ENCODE results near the gene CRACDL. TPM values are rescaled to one million over a fixed set of nuclear protein-coding genes. Genes with fewer than 3 reads are reported as not detected.

Gene CRACDL
- total and polyA plus RNA-seq, 12 donors: 1.2 to 7.9 (median 3.2) TPM

GRCh38 chr2:98827625-98828368, 108.2 kb downstream of the CRACDL start:
- WGBS, 2 donors: 87% methylated on average over 11 of the region's 11 CpGs
- TF ChIP-seq, protein P1, sequence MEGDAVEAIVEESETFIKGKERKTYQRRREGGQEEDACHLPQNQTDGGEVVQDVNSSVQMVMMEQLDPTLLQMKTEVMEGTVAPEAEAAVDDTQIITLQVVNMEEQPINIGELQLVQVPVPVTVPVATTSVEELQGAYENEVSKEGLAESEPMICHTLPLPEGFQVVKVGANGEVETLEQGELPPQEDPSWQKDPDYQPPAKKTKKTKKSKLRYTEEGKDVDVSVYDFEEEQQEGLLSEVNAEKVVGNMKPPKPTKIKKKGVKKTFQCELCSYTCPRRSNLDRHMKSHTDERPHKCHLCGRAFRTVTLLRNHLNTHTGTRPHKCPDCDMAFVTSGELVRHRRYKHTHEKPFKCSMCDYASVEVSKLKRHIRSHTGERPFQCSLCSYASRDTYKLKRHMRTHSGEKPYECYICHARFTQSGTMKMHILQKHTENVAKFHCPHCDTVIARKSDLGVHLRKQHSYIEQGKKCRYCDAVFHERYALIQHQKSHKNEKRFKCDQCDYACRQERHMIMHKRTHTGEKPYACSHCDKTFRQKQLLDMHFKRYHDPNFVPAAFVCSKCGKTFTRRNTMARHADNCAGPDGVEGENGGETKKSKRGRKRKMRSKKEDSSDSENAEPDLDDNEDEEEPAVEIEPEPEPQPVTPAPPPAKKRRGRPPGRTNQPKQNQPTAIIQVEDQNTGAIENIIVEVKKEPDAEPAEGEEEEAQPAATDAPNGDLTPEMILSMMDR (IDR thresholded peaks at IDR 0.05): no peak
- peaks cover 6 to 57% (median 33%) of the 10 kb centered on the region in 9 donors for H3K4me1 ChIP-seq
- intact Hi-C loops (cut with DNase I): loop anchor here in 1 of 10 donors (5.0 kb wide), 1 partner anchor 95 kb away; the partner anchor contains the start of gene MGAT4A
- ATAC-seq: no peak
- DNase-seq: no peak
- no peaks in the 10 kb centered on the region for H3K36me3 ChIP-seq
- H3K9me3 ChIP-seq: no peaks in the 10 kb centered on the region
- H3K4me3 ChIP-seq: no peak overlapping the region
- H3K27ac ChIP-seq: no peak overlapping the region
- peaks cover 0 to 5% (median 0%) of the 10 kb centered on the region in 7 donors for H3K27me3 ChIP-seq

DNA sequence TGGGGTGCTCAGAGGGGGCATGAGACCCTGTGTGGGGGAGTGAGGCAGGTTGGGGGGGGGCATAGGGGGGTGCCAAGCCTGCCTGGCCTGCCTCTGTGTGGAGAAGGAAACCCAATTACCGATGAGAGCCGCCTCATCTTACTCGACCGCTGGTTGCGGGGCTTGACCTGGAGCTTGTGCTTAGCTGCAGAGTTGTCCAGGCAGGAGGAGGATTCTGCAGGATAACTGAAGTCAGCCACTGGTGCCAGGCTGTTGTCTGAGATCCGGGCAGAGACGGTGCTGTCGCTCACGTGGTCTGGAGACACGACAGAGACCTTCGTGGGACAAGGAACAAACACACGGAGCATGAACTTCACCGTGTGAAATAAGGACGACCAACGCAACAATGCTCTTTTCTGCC, 109.2 kb downstream of the CRACDL start:
- intact Hi-C loops (cut with DNase I): loop anchor here in 1 of 10 donors (5.0 kb wide), 1 partner anchor 95 kb away; the partner anchor contains the start of gene MGAT4A
- TF ChIP-seq, protein P1 (IDR thresholded peaks at IDR 0.05): no peak
- Histone ChIP-seq H3K4me3 (no peak overlapping the region), H3K4me1 (peaks cover 6 to 55% (median 29%) of the 10 kb centered on the region in 9 donors), H3K27me3 (peaks cover 0 to 13% (median 4%) of the 10 kb centered on the region in 7 donors), H3K27ac (no peak overlapping the region), H3K9me3 (no peaks in the 10 kb centered on the region), H3K36me3 (no peaks in the 10 kb centered on the region)
- WGBS, 2 donors: 93% methylated on average over 15 of the region's 15 CpGs
- ATAC-seq (no peak), DNase-seq (no peak)

DNA sequence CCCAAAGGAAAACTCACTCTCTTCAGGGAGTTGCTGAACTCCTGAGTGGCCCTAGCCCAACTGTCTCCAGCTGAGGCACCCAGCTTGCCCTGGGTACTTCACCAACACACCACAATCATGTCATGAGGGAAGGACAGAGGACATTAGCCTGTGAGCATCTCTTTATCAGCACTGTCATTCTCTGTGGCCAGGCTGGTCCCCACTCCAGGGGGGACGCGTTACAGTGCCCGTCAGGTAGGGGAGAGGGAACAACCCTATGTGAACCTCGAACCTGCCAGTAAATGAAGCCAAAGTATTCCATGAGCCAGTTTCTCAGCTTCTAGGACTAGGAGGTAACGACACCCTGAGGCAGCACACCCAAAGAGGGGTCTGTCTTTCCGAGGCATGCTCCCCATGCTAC, 110.2 kb downstream of the CRACDL start:
- Histone ChIP-seq H3K4me1 (peaks cover 6 to 55% (median 29%) of the 10 kb centered on the region in 9 donors), H3K27me3 (peaks cover 0 to 17% (median 4%) of the 10 kb centered on the region in 7 donors), H3K27ac (peak overlapping the region in 9 of 10 donors; percentile 83 to 96 (median 94)), H3K9me3 (no peaks in the 10 kb centered on the region), H3K4me3 (no peak overlapping the region), H3K36me3 (no peaks in the 10 kb centered on the region)
- intact Hi-C loops (cut with DNase I): loop anchor here in 1 of 10 donors (5.0 kb wide), 1 partner anchor 94 kb away; the partner anchor contains the start of gene MGAT4A
- DNase-seq: no peak
- TF ChIP-seq, protein P1 (IDR thresholded peaks at IDR 0.05): no peak
- 95 to 96% methylated on average over 6 of the region's 6 CpGs for WGBS, 2 donors
- no peak for ATAC-seq

- H3K36me3 ChIP-seq: no peaks in the 10 kb centered on the region
- 75 to 84% methylated on average over 6 of the region's 6 CpGs for WGBS, 2 donors
- no peak for DNase-seq
- peak overlapping the region; percentile 83 to 97 (median 94) for H3K27ac ChIP-seq
- H3K4me1 ChIP-seq: peaks cover 6 to 58% (median 29%) of the 10 kb centered on the region in 9 donors
- TF ChIP-seq, protein P1 (IDR thresholded peaks at IDR 0.05): no peak
- H3K4me3 ChIP-seq: no peak overlapping the region
- peaks cover 0 to 17% (median 4%) of the 10 kb centered on the region in 7 donors for H3K27me3 ChIP-seq
- intact Hi-C loops (cut with DNase I): loop anchor here in 1 of 10 donors (5.0 kb wide), 1 partner anchor 93 kb away; the partner anchor contains the start of gene MGAT4A
- no peaks in the 10 kb centered on the region for H3K9me3 ChIP-seq
- ATAC-seq: no peak
Observed at GRCh38 chr2:98825404-98825803, 110.6 kb downstream of the CRACDL start.

All from heart right ventricle (tissue), 16 donors.